Activated CD4-positive, alpha-beta T cell treated with anti-CD3 and anti-CD28 coated beads, Interleukin-2, amount 10 ng/mL, durations not matched to agents 7 days and 5 days (primary cell): ENCODE measurements around the gene SIPA1. TPM values are rescaled to one million over a fixed set of nuclear protein-coding genes. Genes with fewer than 3 reads are reported as not detected.

Experiments used
- CTCF ChIA-PET: fragments of 350-600 bp; sonication (Branson Sonifier 250); formaldehyde crosslinking; loops from one replicate; lab custom pipeline; 2021; ENCODE audit warnings: antibody characterized with exemption; lab: Charles Lee
- POLR2A ChIA-PET: fragments of 350-600 bp; sonication (Branson Sonifier 250); formaldehyde crosslinking; loops from one replicate; lab custom pipeline; 2021; ENCODE audit warnings: antibody characterized with exemption; lab: Charles Lee
- DNase-seq: peaks from one replicate; pipeline ENCODE4 v3.0.0-alpha.2; 2020
- H3K27ac Mint-ChIP-seq: one replicate; pipeline ENCODE4 v1.8.0; 2021; ENCODE audit warnings: mild to moderate bottlenecking, moderate library complexity, mixed read lengths
- H3K27me3 Mint-ChIP-seq: one replicate; pipeline ENCODE4 v1.8.0; 2021; ENCODE audit warnings: mixed read lengths
- H3K36me3 Mint-ChIP-seq: one replicate; pipeline ENCODE4 v1.8.0; 2021; ENCODE audit warnings: low read depth, mixed read lengths
- H3K4me1 Mint-ChIP-seq: one replicate; pipeline ENCODE4 v1.8.0; 2021; ENCODE audit warnings: mixed read lengths
- H3K4me3 Mint-ChIP-seq: one replicate; pipeline ENCODE4 v1.8.0; 2021; ENCODE audit warnings: mild to moderate bottlenecking, moderate library complexity, mixed read lengths
- H3K9me3 Mint-ChIP-seq: one replicate; pipeline ENCODE4 v1.8.0; 2021; ENCODE audit warnings: mixed read lengths
- total RNA-seq, 2 experiments: library from RNA; stranded (reverse); gene quantifications; one replicate each; pipeline ENCODE4 v1.2.3, GENCODE V29; 2021

The SIPA1 gene
- total RNA-seq, 2 experiments from 2014 or later, result 229 to 235 TPM

DNA sequence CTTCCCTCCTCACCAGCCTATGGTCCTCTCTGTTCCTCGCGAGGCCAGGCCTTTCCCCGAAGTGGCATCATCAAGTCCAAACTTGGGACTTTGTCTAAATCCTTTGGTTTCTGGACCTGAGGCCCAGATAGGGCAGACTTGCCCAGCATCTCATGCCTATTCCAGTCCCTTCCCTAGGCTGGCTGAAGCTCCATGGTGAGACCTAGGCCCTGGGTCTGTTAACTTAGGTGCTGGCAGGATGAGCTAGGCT lies 13.4 kb downstream of the SIPA1 start:
- Mint-ChIP-seq H3K4me1 (peaks cover 40% of the 10 kb centered on the region), H3K9me3 (no peaks in the 10 kb centered on the region), H3K4me3 (peak overlapping the region; percentile 74), H3K36me3 (peaks cover 53% of the 10 kb centered on the region), H3K27ac (peak overlapping the region; percentile 87), H3K27me3 (no peaks in the 10 kb centered on the region)
- peak; percentile 6 for DNase-seq
- ChIA-PET POLR2A (interaction anchor here (0.6 to 1.4 kb wide), 2 partner anchors 11 to 1334 kb away, joined by 3 to 4 read pairs; partner anchors contain the start of gene TRMT112), CTCF (interaction anchor here (0.9 to 2.4 kb wide), 5 partner anchors 8 to 44 kb away, joined by 3 to 10 read pairs (median 6); partner anchors contain the start of genes RELA and SIPA1)

DNA sequence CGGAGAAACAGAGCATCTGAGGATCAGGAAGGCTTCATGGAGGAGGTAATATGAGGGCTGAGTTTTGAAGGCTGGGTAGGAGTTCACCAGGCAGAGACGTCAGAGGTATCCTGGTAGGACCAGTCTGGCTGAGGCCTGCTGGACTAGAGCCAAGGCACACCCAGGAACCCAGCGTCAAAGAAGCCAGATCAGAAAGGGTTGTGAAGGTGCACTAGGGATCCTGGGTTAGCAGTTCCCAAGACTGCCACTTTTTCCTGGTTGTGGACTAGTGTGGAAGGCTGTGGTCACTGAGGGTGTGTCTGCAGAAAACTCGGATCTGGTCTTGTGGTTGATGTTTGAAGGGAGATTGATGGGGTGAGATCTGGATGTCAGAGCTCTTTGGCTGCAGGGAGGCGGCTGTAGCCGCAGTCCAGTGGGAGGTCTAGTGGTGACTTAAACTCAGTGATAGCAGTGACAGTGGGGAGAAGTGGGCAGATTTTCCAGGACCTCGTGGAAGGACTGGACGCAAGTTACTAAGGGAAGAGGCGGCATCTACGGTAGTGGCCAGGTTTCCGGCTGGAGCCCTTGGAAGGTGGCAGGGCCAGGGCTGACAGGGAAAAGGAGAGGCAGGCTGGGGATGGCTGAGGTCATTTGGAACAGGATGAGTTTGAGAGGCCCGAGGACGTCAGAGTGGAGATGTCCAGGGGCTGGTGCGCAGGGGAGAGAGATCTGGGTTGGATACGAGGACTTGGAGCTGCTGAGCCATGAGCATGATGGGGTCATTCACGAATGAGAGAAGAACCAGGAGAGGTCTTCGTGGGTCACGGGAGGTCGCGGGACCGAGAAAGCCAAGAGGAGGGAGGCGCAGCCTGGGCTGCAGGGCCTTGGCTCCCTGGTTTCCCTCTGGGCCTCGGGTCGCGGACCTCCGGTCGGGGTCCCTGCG lies 13.9 kb downstream of the SIPA1 start:
- H3K36me3 Mint-ChIP-seq, result peaks cover 59% of the 10 kb centered on the region
- CTCF ChIA-PET, result interaction anchor here (0.9 to 2.4 kb wide), 7 partner anchors 9 to 128 kb away, joined by 3 to 10 read pairs (median 6); partner anchors contain the start of genes AP5B1, KAT5, RELA and SIPA1

DNA sequence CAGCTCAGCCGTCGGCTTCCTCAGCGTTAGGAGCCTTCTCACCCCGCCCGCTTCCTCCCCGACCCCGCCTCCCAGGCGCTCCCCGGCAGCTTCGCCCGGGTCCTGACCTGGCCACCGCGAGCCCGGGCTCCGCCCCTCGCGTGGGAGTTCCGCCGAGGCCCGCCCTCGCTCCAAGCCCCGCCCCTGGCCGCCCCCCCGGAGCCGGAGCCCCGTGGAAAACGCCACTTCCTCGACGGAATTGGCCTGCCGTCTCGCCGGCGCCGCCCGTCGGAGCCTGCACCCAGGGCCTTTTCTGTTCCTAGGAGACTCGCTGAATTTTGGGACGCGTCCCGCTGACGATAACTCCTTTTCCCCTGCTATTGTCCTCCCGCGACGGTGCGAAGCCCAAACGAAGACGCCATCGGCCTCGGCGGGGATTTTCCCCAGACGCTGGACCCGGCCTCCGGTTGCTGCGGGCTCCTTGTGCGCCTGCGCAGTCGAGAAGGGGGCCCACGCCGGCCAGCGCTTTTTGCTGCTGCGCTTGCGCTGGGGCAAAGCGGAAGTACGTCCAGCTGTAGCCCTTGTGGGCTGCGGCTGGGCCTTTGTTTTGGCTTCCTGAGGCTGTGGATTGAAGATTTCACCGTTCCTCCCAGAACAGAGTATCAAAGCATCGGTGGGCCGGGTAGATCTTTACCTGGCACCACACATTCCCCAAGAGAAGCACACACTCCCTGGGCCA lies 14.8 kb downstream of the SIPA1 start:
- H3K9me3 Mint-ChIP-seq, result no peaks in the 10 kb centered on the region
- ChIA-PET POLR2A (interaction anchor here (1.1 to 2.4 kb wide), 2 partner anchors 10 to 14 kb away, joined by 3 to 6 read pairs; no protein-coding TSS in a partner anchor), CTCF (interaction anchor here (0.6 to 2.4 kb wide), 9 partner anchors 9 to 920 kb away, joined by 3 to 8 read pairs (median 4); partner anchors contain the start of genes AP5B1, KAT5, MUS81 and RELA)
- H3K27ac Mint-ChIP-seq, result peak overlapping the region; percentile 90
- H3K4me1 Mint-ChIP-seq, result peaks cover 46% of the 10 kb centered on the region
- H3K36me3 Mint-ChIP-seq, result peaks cover 66% of the 10 kb centered on the region
- peak; percentile 94 for DNase-seq
- no peaks in the 10 kb centered on the region for H3K27me3 Mint-ChIP-seq
- peak overlapping the region; percentile 74 for H3K4me3 Mint-ChIP-seq

More for the DNA sequence above, 13.9 kb downstream of the SIPA1 start:
- Mint-ChIP-seq H3K27me3 (no peaks in the 10 kb centered on the region), H3K9me3 (no peaks in the 10 kb centered on the region), H3K4me1 (peaks cover 42% of the 10 kb centered on the region), H3K4me3 (peak overlapping the region; percentile 74), H3K27ac (peak overlapping the region; percentile 87)
- POLR2A ChIA-PET, result interaction anchor here (0.6 to 2.4 kb wide), 4 partner anchors 9 to 1334 kb away, joined by 3 to 6 read pairs (median 4); partner anchors contain the start of gene TRMT112
- DNase-seq, result peak; percentile 9

DNA sequence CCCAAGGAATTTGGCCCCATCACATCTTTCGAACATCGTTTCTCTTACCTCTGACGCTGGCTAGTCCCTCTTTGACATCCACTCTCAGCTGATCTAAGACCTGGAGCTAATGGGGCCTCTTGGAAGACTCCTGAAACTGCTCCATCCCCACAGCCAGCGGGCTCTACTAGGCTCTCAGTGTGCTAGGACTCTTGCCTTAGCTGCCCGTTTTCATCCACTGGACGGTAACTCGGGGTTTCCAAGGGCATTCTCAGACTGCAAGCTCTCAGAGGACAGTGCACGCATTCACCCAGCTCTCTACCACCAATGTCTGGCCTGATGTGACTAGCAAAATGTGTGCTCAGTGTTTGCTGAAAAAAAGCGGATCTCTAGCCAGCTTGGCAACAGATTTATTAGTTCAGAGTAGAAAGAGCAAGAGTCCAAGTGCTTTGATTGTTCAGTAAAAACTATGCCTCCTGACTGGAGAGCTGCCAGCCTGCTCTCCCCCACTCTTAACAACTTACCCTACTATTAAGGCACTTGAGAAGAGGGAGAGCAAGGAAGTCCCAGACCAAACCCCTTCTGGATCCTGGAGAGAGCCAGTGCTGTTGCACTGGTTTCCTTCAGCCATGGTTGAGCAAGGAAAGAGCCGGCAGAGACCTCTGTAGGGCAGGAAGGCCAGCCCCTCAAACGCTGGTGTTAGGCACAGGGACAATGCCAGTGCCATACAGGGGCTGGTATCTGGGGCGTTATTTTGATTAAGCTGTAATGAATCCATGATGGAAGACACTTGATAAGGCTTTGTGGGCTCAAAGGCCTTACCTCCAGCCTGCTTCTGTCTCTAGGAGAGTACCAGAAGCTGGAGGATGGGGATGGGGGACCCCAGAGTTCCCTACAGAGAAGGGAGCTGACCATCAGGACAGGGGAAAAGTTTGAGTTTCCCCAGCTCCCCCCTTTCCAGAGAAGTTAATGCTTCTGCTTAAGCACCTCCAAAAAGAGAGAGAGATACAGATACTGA lies 15.6 kb downstream of the SIPA1 start:
- Mint-ChIP-seq H3K27ac (peak overlapping the region; percentile 90), H3K9me3 (no peaks in the 10 kb centered on the region), H3K4me1 (peaks cover 46% of the 10 kb centered on the region), H3K36me3 (peaks cover 67% of the 10 kb centered on the region), H3K27me3 (no peaks in the 10 kb centered on the region), H3K4me3 (peak overlapping the region; percentile 74)
- ChIA-PET POLR2A (interaction anchor here (1.1 to 2.4 kb wide), 2 partner anchors 11 to 15 kb away, joined by 3 to 6 read pairs; no protein-coding TSS in a partner anchor), CTCF (interaction anchor here (0.6 to 2.2 kb wide), 11 partner anchors 8 to 919 kb away, joined by 3 to 7 read pairs (median 4); partner anchors contain the start of genes AP5B1, MUS81, RELA and SIPA1)
- DNase-seq, result no peak

DNA sequence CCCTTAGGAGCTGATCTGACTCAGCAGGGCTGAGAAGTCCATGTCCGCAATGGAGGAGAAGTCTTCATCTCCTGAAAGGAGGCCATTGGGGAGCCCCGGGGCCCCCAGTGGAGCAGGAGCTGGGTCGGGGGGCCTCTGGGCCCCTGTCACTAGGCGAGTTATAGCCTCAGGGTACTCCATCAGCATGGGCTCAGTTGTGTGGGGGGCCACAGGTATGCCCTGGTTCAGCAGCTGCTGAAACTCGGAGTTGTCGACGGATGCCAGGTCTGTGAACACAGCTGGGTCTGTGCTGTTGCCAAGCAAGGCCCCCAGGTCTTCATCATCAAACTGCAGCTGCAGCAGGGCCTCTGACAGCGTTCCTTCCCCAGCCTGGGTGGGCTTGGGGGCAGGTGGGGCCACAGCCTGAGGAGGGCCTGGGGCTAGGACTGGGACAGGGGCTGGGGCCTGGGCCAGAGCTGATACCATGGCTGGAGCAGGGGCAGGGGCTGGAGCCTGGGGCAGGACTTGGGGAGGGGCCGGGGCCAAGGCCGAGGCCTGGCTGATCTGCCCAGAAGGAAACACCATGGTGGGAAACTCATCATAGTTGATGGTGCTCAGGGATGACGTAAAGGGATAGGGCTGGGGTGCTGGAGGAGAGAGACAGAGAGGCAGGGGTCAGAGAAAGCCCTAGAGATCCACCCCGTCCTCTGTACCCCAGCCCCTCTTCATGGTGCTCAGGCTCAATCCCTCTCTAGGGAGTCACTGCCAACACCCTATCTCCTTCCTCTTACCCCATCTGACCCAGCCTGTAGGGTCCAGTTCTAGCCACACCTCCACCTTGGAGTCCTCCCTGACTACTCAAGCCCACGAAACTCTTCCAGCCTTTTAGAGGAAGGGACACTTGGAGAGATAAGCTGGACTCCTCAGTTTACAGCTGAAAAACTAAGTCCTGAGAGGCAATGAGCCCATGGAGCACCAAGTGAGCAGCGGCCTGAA lies 16.8 kb downstream of the SIPA1 start:
- Mint-ChIP-seq H3K27ac (peak overlapping the region; percentile 10), H3K9me3 (no peaks in the 10 kb centered on the region), H3K4me1 (peaks cover 55% of the 10 kb centered on the region), H3K36me3 (peaks cover 73% of the 10 kb centered on the region), H3K4me3 (no peak overlapping the region), H3K27me3 (no peaks in the 10 kb centered on the region)
- no peak for DNase-seq
- ChIA-PET POLR2A (interaction anchor here (2.4 kb wide), 1 partner anchor 16 kb away, joined by 6 read pairs; no protein-coding TSS in a partner anchor), CTCF (interaction anchor here (1.1 to 2.2 kb wide), 6 partner anchors 11 to 230 kb away, joined by 3 to 6 read pairs (median 4); partner anchors contain the start of gene SIPA1)

DNA sequence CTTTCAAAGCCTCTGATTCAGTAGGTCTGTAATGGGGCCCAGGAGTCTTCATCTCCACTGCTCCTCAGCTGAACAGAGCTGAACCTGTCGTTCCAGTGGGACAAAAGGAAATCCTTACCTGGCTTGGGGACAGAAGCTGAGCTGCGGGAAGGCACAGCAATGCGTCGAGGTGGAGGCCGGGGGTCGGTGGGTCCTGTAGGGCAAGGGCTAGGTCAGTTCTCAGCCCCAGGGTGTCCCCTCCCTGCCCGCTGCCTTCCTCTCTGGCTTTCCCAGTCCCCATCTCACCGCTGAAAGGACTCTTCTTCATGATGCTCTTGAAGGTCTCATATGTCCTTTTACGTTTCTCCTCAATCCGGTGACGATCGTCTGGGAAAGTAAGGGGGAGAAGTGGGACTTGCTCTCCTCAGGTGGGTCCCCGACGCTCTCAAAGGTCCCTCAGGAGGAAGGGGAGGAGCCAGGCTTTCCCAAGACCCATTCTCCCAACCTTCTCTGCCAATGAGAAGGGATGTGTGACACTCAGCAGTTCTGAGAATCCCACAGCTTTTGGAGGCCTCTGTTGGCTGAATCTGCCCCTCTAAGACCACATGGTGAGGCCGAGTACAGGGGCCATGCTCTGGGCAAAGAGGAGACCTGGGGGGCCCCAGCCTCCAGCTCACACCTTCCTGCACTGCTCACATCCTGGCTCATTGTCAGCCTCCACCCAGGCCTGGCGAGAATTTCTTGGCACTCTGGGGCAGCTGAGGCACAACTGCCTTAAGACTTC lies 17.9 kb downstream of the SIPA1 start:
- H3K36me3 Mint-ChIP-seq, result peaks cover 75% of the 10 kb centered on the region
- POLR2A ChIA-PET, result no interaction called here

DNA sequence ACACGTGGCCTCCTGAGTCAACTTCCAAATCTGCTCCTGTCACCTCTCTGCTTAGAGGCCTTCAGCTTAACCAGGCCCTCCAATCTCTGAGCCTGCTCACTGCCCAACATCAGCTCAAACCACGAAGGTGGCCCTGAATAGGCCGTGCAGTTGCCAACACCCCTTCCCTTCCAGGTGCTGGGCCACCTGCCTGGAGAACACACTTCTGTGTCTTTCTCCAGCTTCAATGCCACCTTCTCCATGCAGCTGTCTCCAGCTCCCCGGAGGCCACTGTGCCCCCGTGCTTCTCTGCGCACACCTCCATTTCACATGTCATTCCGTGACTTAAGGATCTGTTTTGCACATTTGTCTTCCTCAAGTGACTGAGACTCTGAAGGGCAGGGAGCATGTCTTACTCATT lies 19.5 kb downstream of the SIPA1 start:
- CTCF ChIA-PET, result interaction anchor here (1.1 to 1.5 kb wide), 4 partner anchors 40 to 202 kb away, joined by 4 to 5 read pairs (median 4); partner anchors contain the start of gene MUS81
- POLR2A ChIA-PET, result no interaction called here
- peaks cover 56% of the 10 kb centered on the region for H3K4me1 Mint-ChIP-seq

More for the DNA sequence above, 17.9 kb downstream of the SIPA1 start:
- no peaks in the 10 kb centered on the region for H3K9me3 Mint-ChIP-seq
- no peak for DNase-seq
- CTCF ChIA-PET, result interaction anchor here (0.9 to 2.2 kb wide), 2 partner anchors 17 to 233 kb away, joined by 3 to 6 read pairs; partner anchors contain the start of gene SIPA1
- no peaks in the 10 kb centered on the region for H3K27me3 Mint-ChIP-seq
- no peak overlapping the region for H3K4me3 Mint-ChIP-seq
- H3K27ac Mint-ChIP-seq, result peak overlapping the region; percentile 20
- H3K4me1 Mint-ChIP-seq, result peaks cover 62% of the 10 kb centered on the region

DNA sequence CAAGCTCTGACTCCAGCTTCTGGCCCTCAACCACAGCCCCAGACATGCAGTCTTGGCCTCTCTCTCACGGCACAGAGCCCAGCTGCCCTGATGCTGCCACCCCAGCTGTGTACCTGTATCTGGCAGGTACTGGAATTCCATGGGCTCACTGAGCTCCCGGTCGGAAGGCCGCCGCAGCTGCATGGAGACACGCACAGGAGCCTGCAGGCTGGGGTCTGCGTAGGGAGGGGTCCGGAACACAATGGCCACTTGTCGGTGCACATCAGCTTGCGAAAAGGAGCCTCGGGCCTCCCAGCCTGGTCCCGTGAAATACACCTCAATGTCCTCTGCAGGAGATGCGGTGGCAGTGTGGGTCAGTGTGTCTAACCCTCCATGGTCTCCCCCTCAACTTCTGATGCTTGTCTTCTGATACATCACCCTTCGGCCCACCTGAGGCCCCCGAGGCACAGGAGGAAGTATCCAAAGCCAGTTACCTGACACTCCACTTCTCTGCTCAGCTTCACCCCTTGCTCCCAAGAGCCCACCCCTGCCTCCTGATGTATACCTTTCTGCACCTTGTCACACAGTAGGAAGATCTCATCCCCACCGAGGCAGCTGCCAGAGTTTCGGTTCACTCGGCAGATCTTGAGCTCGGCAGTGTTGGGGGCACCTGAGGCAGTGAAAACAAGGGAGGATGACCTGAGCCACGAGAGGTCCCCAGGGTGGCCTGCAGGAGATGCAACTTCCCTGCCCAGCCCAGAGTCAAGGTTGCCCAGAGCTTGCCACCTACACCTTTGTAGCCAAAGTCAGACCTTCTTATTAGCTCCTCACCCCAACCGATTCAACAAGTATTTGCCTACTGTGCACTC lies 20.5 kb downstream of the SIPA1 start:
- Mint-ChIP-seq H3K27ac (no peak overlapping the region), H3K9me3 (no peaks in the 10 kb centered on the region), H3K4me1 (peaks cover 49% of the 10 kb centered on the region), H3K27me3 (no peaks in the 10 kb centered on the region), H3K36me3 (peaks cover 65% of the 10 kb centered on the region), H3K4me3 (no peak overlapping the region)
- ChIA-PET CTCF (interaction anchor here (0.6 to 1.5 kb wide), 8 partner anchors 8 to 201 kb away, joined by 3 to 5 read pairs (median 4); partner anchors contain the start of genes FAM89B, MUS81 and PCNX3), POLR2A (no interaction called here)
- DNase-seq, result no peak

More for the DNA sequence above, 19.5 kb downstream of the SIPA1 start:
- no peak for DNase-seq
- Mint-ChIP-seq H3K27me3 (no peaks in the 10 kb centered on the region), H3K36me3 (peaks cover 67% of the 10 kb centered on the region), H3K9me3 (no peaks in the 10 kb centered on the region), H3K4me3 (no peak overlapping the region), H3K27ac (no peak overlapping the region)

DNA sequence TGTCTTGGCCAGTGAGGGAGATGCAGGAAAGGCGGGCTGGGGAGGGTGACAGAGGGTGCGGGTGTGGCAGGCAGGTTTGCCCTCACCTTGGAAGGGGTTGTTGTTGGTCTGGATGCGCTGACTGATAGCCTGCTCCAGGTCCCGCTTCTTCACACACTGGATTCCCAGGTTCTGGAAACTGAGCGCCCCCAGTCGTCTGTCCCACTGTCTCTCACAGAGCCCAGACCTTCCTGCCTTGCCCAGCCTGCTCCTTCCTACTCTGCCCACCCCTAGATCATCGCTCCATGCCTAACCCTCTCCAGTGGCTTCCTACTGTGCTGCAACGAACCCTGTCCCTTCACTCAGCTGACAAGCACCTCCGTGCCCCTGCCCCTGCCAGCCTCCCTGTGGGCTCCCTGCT lies 22.1 kb downstream of the SIPA1 start:
- ChIA-PET CTCF (interaction anchor here (0.9 kb wide), 1 partner anchor 21 kb away, joined by 3 read pairs; no protein-coding TSS in a partner anchor), POLR2A (no interaction called here)
- peaks cover 55% of the 10 kb centered on the region for H3K36me3 Mint-ChIP-seq

More for the DNA sequence above, 22.1 kb downstream of the SIPA1 start:
- H3K4me3 Mint-ChIP-seq, result no peak overlapping the region
- no peaks in the 10 kb centered on the region for H3K27me3 Mint-ChIP-seq
- no peaks in the 10 kb centered on the region for H3K9me3 Mint-ChIP-seq
- H3K27ac Mint-ChIP-seq, result no peak overlapping the region
- DNase-seq, result no peak
- H3K4me1 Mint-ChIP-seq, result peaks cover 47% of the 10 kb centered on the region
